CD4-positive, alpha-beta T cell treated with Interleukin-15 for 4 hours (primary cell): ENCODE measurements around the gene ATP6V0E1.

Source experiments
- DNase-seq: peaks from one replicate; pipeline ENCODE4 v3.0.0-alpha.2; 2020; ENCODE audit warnings: low spot score

Gene ATP6V0E1

GRCh38 chr5:172956936-172957335, 26.6 kb upstream of the ATP6V0E1 start:
- no peak for DNase-seq

- no peak for DNase-seq
Observed at GRCh38 chr5:172957458-172957857, 26.1 kb upstream of the ATP6V0E1 start.

DNA sequence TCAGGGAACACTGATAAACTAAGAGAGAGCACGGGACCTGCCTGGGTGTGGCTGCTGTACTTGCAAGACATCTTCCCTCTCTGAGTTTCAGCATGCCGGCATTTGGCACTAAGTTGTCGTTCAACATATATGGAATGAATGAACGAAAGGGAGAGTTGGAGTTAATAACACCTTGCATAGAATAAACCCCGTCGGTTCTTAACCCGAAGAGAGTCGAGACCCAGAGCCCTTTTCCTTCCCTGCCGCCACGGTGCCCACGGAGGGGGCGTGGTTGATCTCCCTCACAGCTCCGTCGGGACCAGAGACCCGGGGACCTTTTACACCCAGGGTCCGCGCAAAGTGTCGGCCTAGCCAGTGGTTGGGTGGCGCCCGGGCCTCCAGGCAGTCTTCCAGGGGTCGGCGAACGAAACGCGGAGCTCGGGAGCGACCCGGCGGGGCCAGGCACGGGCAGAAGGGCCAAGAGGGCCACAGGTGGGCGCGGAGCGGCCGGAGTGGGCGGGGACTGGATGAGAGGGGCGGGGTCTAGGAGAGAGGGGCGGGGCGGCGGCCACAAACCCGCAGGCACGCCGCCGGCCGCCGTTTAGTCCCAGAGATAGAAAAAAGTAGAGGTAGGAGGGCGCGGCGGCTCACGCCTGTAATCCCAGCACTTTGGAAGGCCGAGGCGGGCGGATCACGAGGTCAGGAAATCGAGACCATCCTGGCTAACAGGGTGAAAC, 25.1 kb upstream of the ATP6V0E1 start:
- DNase-seq, result peak; percentile 53

- no peak for DNase-seq
Observed at GRCh38 chr5:172959824-172960799, 23.5 kb upstream of the ATP6V0E1 start.

DNA sequence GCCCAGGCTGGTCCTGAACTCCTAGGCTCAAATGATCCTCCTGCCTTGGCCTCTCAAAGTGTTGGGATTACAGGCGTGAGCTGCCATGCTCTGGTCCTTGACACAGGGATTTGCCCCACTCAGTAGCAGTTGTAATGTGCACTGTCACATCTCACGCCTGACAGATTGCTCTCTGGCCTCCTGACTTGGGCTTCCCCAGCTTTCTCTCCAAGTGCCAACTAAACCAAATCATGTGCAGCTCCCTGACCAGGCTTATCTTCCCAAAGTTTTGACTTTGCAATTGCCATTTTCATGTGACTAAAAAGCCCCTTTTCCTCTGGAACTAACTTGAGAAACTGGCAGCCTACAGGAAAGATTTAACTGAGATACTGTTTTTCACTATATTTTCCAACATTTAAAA, 13.7 kb upstream of the ATP6V0E1 start:
- no peak for DNase-seq

- DNase-seq, result no peak
Observed at GRCh38 chr5:172971482-172971881, 12.1 kb upstream of the ATP6V0E1 start.

DNA sequence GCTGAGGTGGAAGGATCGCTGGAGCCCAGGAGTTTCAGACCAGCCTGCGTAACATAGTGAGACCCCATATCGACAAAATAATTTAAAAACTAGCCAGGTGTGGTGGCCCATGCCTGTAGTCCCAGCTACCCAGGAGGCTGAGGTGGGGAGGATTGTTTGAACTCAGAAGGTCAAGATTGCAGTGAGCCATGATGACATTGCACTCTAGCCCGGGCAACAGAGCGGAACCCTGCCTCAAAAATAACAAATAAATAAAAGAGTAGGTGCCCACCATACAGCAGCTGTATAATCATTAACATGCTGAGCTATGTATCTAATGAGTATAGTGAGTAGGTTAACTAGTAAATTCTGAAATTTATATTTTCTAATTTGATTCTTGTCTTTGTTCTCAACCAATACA, 11.0 kb upstream of the ATP6V0E1 start:
- DNase-seq, result no peak

DNA sequence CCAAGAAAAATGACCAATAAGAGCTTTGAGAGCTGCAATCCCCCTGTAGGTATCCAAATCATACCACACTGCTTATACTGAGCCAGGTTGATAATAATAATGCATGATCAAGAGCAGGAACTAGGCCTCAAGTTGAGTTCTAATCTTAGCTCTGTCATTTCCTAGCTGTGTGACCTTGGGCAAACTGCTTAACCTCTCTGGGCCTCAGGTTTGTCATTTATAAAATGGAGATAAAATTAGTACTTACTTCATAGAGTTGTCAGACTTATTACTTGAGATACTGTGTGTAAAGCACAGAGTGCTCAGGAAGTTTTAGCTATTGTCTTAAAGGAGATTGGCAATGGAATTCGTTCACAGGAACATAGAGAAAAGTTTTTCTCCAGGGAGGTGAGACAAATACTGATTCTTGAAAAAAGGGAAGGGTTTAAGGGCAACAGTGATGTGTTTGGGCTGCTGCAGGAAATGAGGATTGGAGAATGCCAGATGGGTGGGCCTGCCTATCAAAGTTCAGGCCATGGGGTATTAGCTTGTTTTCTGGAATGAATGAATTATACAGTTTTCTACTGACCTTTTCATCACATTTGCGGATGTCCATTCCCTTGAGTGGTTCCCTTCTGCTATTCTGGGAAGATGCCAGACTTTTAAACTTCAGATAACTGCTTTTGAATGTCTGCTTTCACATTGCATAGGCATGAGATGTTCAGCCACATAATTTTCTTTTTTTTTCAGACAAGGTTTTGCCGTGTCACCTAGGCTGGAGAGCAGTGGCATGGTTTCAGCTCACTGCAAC, 10.2 kb upstream of the ATP6V0E1 start:
- no peak for DNase-seq

DNA sequence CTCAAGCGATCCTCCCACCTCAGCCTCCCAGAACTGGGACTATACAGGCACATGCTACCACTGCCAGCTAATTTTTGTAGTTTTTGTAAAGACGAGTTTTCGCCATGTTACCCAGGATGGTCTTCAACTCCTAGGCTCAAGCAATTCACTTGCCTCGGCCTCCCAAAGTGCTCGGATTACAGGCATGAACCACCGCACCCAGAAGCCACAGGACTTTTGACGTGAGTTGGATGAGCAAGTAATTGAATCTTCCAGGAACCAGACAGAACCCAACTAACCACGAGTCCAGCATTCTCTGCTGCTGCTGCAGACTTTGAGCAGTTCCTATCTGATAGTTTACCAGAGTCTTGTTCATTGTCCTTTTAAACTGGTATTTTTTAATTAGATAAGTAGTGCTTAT, 9.6 kb upstream of the ATP6V0E1 start:
- no peak for DNase-seq

GRCh38 chr5:172975289-172975688, 8.3 kb upstream of the ATP6V0E1 start:
- DNase-seq, result no peak

- no peak for DNase-seq
Observed at GRCh38 chr5:172979778-172980177, 3.8 kb upstream of the ATP6V0E1 start.

DNA sequence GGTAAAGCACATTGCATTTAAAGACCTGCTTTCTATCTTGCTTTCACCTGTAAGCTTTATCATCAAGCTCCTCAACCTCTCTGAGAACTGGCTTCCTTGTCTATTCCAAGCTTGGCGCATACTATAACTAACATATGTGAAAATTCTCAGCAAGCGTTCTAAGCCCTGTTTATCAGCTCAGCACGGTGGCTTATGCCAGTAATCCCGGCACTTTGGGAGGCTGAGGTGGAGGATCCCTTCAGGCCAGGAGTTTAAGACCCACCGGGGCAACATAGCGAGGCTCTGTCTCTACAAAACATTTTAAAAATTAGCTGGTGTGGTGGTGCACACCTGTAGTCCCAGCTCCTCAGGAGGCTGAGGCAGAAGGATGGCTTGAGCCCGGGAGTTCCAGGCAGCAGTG, 1.6 kb upstream of the ATP6V0E1 start:
- no peak for DNase-seq

DNA sequence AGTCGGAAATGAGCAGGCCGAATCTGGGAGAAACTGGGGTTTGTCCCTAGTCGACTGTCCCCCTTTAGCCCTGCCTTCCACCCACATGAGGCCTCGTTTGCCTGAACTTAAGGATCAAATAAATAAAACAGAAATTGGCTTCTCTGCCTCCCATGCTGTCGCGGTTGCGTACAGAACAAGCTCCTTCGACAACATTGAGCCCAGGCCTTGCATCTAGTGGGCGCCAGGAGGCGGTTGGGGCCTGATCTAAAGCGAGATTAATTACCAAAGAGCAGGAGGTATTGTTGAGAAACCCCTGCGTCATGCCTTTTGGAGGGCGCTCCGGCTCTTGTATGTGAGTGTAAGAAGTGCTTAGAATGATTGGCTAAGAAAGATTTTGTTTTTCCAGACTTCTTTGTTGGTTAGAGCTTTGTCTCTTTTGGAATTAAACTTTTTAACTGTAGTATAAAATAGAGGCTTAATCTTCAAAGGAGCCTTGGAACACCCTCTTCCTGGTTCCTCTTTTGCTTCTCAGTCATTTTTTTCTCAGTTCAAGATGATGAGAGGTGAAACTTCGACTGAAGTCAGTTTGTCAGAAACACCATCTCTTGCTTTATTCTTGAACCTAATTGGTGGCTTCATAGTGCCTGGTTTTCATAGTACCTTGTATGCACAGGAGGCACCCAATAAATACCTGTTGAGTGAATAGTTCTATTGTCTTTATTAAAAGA, 828 bp downstream of the ATP6V0E1 start:
- peak; percentile 74 for DNase-seq

DNA sequence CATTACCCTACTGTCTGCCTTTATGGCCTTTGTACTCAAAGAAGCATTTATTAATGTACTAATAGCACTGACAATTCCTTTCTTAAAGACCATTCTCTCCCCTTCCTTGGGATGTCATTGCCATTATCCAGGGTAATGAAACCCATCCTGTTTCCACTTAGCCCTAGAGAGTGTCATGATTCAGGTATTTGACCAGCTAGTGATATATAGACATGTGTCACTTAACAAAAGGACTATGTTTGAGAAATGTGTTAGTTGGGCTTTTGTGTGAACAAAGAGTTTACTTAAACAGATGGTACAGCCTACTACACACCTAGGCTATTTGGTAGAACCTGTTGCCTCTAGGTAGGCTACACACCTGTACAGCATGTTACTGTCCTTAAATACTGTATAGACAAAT, 2.0 kb downstream of the ATP6V0E1 start:
- no peak for DNase-seq

DNA sequence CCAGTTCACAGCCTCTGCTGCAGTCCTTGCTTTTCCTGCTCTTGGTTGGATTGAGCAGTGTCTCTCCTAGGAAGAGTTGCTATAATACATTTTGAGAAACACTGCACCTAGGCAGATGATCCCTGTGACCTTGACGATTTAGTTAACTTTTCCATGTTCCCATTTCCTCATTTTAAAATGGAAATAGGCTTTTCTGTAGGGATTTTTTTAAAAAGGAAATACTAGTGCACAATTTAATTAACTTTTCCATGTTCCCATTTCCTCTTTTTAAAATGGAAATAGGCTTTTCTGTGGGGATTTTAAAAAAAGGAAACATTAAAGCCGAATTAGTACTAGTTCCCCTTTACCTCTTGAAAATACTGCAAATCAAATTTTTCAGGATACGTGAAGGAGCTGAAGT, 4.7 kb downstream of the ATP6V0E1 start:
- no peak for DNase-seq

DNA sequence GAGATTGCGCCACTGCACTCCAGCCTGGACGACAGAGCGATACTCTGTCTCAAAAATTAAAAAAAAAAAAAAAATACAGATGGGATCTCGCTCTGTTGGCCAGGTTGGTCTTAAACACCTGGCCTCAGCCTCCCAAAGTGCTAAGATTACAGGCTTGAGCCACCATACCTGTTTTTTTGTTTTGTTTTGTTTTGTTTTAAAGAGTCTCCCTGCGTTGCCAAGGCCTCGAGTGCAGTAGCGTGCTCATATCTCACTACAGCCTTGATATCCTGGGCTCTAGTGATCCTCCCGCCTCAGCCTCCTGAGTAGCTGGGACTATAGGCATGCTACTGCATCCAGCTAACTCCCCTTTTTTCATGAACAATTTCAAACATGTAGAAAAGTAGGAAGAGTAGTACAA, 7.2 kb downstream of the ATP6V0E1 start:
- DNase-seq, result no peak

- no peak for DNase-seq
Observed at GRCh38 chr5:172994405-172994804, 10.8 kb downstream of the ATP6V0E1 start.

DNA sequence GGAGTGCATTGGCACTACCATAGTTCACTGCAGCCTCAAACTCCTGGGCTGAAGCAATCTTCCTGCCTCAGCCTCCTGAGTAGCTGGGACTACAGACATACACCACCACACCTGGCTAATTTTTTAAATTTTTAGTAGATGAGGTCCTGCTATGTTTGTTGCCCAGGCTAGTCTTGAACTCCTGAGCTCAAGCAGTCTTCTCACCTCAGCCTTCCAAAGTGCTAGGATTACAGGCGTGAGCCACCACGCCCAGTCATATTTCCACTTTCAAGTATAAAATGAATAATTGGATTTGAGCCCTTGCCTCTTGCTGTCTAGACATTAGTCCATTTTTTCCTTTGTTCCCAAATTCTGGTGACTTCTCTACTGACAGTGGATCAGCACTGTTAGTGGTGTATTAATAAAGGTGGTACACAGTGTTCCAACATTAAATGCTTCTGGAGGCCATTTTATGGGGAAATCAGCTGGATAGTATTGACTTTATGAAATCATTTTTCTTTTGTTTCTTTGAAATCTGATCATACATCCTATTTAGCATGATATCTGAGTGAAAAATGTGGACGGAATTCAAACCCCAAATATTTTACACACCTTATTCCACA, 15.9 kb downstream of the ATP6V0E1 start:
- no peak for DNase-seq

DNA sequence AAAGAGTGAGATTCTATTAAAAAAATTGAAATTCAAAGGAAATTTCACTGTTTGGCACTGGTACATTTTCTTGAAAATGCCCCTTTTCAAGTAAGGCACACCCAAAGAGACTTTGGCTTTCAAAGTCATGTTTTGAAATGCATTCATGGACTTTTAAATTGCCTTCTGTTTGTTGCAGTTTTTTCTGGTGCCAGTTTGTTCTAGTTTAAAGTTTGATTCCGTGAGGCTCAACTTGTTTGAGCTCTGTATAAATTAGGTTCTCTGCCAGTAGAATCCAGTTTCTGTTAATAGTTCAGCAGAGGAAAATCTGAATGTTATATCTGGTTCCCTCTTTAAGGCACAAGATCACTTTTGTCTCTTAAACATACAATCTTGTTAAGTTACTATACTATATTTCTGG, 16.4 kb downstream of the ATP6V0E1 start:
- no peak for DNase-seq

GRCh38 chr5:173001229-173001841, 17.8 kb downstream of the ATP6V0E1 start:
- no peak for DNase-seq

DNA sequence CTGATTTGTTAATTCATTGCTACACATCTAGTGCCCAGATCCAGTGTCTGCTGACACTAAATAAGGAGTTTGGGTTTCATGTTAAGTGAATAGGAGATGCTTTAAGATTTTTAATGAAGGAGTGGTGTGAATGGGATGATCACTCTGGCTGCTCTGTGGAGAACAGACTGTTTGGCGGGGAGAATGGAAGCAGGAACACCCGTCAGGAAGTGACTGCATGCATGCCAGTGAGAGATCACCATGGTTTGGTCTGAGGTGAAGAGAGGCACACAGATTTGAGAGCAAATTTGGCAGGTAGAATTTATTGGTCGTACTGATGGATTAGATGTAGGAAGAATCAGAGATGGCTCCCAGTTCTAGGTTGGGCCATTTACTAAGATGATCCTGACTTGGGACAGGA, 19.8 kb downstream of the ATP6V0E1 start:
- no peak for DNase-seq
